Measurements from ENCODE around the gene CFAP47.

The CFAP47 gene

GRCh38 chrX:36383495-36383894, 464.0 kb downstream of the CFAP47 start:
- Histone ChIP-seq H3F3A (ENCODE audit: insufficient read depth) (no peaks in the 10 kb centered on the region), H3K27ac (ENCODE audit: low read depth, low read length) (no peak overlapping the region), H3K4me3 (ENCODE audit: insufficient read depth, low read length, poor library complexity, severe bottlenecking) (no peak overlapping the region), H3K9me2 (replicated peaks; ENCODE audit: insufficient read depth, low read length) (no peaks in the 10 kb centered on the region), H2AFZ (ENCODE audit: low read depth, low read length, severe bottlenecking) (no peak overlapping the region), H3K36me3 (ENCODE audit: low read length) (no peaks in the 10 kb centered on the region), H3K9me3 (ENCODE audit: insufficient read depth, low read length) (no peaks in the 10 kb centered on the region), H3K4me2 (ENCODE audit: low read depth, low read length, poor library complexity, severe bottlenecking) (no peak overlapping the region), H3K79me2 (ENCODE audit: insufficient read depth, low read length) (no peaks in the 10 kb centered on the region), H3K27me3 (ENCODE audit: low read length) (no peaks in the 10 kb centered on the region), H4K20me1 (ENCODE audit: low read depth, low read length) (no peaks in the 10 kb centered on the region), H3K9ac (ENCODE audit: low read length) (no peak overlapping the region)
- no peak for TF ChIP-seq CTCF (IDR thresholded peaks at IDR 0.05; ENCODE audit: insufficient read depth, low read length, poor library complexity, severe bottlenecking)
- no peak for TF ChIP-seq EZH2phosphoT487 (conservative IDR thresholded peaks at IDR 0.05; ENCODE audit: low read length)

GRCh38 chrX:36388901-36389300, 469.4 kb downstream of the CFAP47 start:
- Histone ChIP-seq H3F3A (ENCODE audit: insufficient read depth) (no peaks in the 10 kb centered on the region), H3K79me2 (ENCODE audit: insufficient read depth, low read length) (no peaks in the 10 kb centered on the region), H3K9ac (ENCODE audit: low read length) (no peak overlapping the region), H3K4me2 (ENCODE audit: low read depth, low read length, poor library complexity, severe bottlenecking) (no peak overlapping the region), H3K9me3 (ENCODE audit: insufficient read depth, low read length) (no peaks in the 10 kb centered on the region), H3K27me3 (ENCODE audit: low read length) (no peaks in the 10 kb centered on the region), H3K4me3 (ENCODE audit: insufficient read depth, low read length, poor library complexity, severe bottlenecking) (no peak overlapping the region), H3K9me2 (replicated peaks; ENCODE audit: insufficient read depth, low read length) (no peaks in the 10 kb centered on the region), H3K36me3 (ENCODE audit: low read length) (no peaks in the 10 kb centered on the region), H4K20me1 (ENCODE audit: low read depth, low read length) (no peaks in the 10 kb centered on the region), H3K27ac (ENCODE audit: low read depth, low read length) (no peak overlapping the region), H2AFZ (ENCODE audit: low read depth, low read length, severe bottlenecking) (no peak overlapping the region)
- no peak for TF ChIP-seq EZH2phosphoT487 (conservative IDR thresholded peaks at IDR 0.05; ENCODE audit: low read length)
- TF ChIP-seq CTCF (IDR thresholded peaks at IDR 0.05; ENCODE audit: insufficient read depth, low read length, poor library complexity, severe bottlenecking) = no peak

GRCh38 chrX:36401774-36402173, 482.2 kb downstream of the CFAP47 start:
- Histone ChIP-seq H3K79me2 (ENCODE audit: insufficient read depth, low read length) (no peaks in the 10 kb centered on the region), H3K36me3 (ENCODE audit: low read length) (no peaks in the 10 kb centered on the region), H3K27me3 (ENCODE audit: low read length) (no peaks in the 10 kb centered on the region), H3K4me3 (ENCODE audit: insufficient read depth, low read length, poor library complexity, severe bottlenecking) (no peak overlapping the region), H3F3A (ENCODE audit: insufficient read depth) (no peaks in the 10 kb centered on the region), H3K9ac (ENCODE audit: low read length) (no peak overlapping the region), H3K9me2 (replicated peaks; ENCODE audit: insufficient read depth, low read length) (no peaks in the 10 kb centered on the region), H3K4me2 (ENCODE audit: low read depth, low read length, poor library complexity, severe bottlenecking) (no peak overlapping the region), H2AFZ (ENCODE audit: low read depth, low read length, severe bottlenecking) (no peak overlapping the region), H4K20me1 (ENCODE audit: low read depth, low read length) (no peaks in the 10 kb centered on the region), H3K27ac (ENCODE audit: low read depth, low read length) (no peak overlapping the region), H3K9me3 (ENCODE audit: insufficient read depth, low read length) (no peaks in the 10 kb centered on the region)
- no peak for TF ChIP-seq CTCF (IDR thresholded peaks at IDR 0.05; ENCODE audit: insufficient read depth, low read length, poor library complexity, severe bottlenecking)
- TF ChIP-seq EZH2phosphoT487 (conservative IDR thresholded peaks at IDR 0.05; ENCODE audit: low read length) = no peak

All from SU-DHL-6 (cell line).